ENCODE data around the gene GH1. TPM values are rescaled to one million over a fixed set of nuclear protein-coding genes. Genes with fewer than 3 reads are reported as not detected.

Gene GH1
- total and polyA plus RNA-seq, 8 donors = not detected

DNA sequence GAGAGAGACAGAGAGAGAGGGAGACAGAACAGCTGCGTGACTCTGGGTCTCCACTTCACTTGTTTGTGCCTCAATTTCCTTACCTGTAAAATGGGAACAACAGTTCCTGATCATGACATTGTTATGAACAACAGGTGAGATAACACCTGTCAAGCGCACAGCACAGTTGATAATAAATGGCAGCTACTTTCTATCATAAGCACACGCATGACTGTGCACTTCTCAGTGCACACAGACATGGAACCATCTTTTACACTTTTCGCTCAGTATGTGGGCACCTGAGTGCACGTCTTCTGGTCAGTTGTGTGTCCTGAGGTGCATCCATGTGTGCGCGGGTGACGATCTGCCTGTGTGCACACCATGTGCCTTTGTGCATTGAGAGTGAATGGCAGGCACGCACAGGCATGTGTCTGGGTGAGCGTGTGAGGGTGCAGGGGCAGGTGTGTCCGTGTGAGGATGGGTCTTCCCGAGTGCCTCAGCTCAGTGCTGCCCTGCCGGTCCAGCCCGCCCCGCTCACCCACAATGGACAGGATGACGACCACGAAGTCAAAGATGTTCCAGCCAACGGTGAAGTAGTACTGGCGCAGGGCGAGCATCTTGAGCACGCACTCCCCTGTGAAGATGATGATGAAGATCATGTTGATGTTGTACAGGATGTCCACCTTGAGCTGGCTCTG lies 23.8 kb upstream of the GH1 start:
- no peak for DNase-seq
- Histone ChIP-seq H3K27ac (no peak overlapping the region), H3K4me1 (peaks cover 0 to 16% (median 6%) of the 10 kb centered on the region in 4 donors), H3K9me3 (no peaks in the 10 kb centered on the region), H3K27me3 (peaks cover 0 to 7% (median 0%) of the 10 kb centered on the region in 3 donors), H3K4me3 (no peak overlapping the region), H3K36me3 (no peaks in the 10 kb centered on the region)
- no peak for TF ChIP-seq EP300 (IDR thresholded peaks at IDR 0.05)
- no peak for TF ChIP-seq POLR2A (IDR thresholded peaks at IDR 0.05)
- intact Hi-C loops (cut with DNase I; ENCODE audit: low total_unique reads) = no loop called here
- WGBS, 5 donors = 88 to 96% (median 92%) methylated on average over 18 to 21 of the region's 21 CpGs

DNA sequence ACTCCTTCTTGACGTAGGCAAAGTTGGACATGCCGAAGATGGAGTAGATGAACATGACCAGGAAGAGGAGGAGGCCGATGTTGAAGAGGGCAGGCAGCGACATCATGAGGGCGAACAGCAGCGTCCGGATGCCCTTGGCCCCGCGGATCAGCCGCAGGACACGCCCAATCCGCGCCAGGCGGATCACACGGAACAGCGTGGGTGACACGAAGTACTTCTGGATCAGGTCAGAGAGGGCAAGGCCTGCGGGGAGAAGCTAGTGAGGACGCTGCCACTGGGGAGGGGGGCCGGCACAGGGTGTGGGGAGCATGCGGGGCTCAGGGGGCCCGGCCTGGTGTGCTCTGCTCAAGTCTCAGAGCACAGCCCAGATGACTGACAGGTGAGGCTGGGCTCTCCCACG lies 23.1 kb upstream of the GH1 start:
- no peak for TF ChIP-seq POLR2AphosphoS5 (IDR thresholded peaks at IDR 0.05)
- TF ChIP-seq, protein P1, sequence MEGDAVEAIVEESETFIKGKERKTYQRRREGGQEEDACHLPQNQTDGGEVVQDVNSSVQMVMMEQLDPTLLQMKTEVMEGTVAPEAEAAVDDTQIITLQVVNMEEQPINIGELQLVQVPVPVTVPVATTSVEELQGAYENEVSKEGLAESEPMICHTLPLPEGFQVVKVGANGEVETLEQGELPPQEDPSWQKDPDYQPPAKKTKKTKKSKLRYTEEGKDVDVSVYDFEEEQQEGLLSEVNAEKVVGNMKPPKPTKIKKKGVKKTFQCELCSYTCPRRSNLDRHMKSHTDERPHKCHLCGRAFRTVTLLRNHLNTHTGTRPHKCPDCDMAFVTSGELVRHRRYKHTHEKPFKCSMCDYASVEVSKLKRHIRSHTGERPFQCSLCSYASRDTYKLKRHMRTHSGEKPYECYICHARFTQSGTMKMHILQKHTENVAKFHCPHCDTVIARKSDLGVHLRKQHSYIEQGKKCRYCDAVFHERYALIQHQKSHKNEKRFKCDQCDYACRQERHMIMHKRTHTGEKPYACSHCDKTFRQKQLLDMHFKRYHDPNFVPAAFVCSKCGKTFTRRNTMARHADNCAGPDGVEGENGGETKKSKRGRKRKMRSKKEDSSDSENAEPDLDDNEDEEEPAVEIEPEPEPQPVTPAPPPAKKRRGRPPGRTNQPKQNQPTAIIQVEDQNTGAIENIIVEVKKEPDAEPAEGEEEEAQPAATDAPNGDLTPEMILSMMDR (IDR thresholded peaks at IDR 0.05) = no peak
- TF ChIP-seq EP300 (IDR thresholded peaks at IDR 0.05) = no peak
- no peak for TF ChIP-seq POLR2A (IDR thresholded peaks at IDR 0.05)
- H3K4me3 ChIP-seq = no peak overlapping the region
- H3K36me3 ChIP-seq = no peaks in the 10 kb centered on the region
- no peaks in the 10 kb centered on the region for H3K27me3 ChIP-seq
- WGBS, 5 donors = 87 to 92% (median 89%) methylated on average over 16 to 23 of the region's 23 CpGs
- no peaks in the 10 kb centered on the region for H3K9me3 ChIP-seq
- H3K27ac ChIP-seq = no peak overlapping the region
- DNase-seq = no peak
- intact Hi-C loops (cut with DNase I; ENCODE audit: low total_unique reads) = no loop called here
- peaks cover 0 to 11% (median 5%) of the 10 kb centered on the region in 4 donors for H3K4me1 ChIP-seq

DNA sequence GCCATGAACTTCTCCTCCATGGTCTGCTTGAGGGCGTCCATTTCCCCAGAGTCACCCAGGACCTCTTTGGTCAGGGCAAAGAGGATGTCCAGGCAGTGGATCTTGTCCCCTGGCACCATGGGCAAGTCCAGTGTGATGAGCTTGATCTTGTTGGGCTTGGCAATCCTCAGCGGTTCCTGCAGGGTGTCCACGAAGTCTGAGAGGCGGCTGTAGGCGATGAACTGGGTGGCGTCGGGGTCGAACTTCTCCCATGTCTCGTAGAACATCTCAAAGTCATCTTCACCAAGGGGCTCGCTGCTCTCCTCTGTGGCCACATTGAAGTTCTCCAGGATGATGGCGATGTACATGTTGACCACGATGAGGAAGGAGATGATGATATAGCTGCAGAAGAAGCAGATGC lies 22.5 kb upstream of the GH1 start:
- Histone ChIP-seq H3K4me1 (peaks cover 0 to 5% (median 2%) of the 10 kb centered on the region in 4 donors), H3K36me3 (no peaks in the 10 kb centered on the region), H3K27ac (no peak overlapping the region), H3K27me3 (no peaks in the 10 kb centered on the region), H3K9me3 (no peaks in the 10 kb centered on the region), H3K4me3 (no peak overlapping the region)
- 92 to 96% (median 95%) methylated on average over 12 of the region's 12 CpGs for WGBS, 5 donors
- TF ChIP-seq POLR2A (IDR thresholded peaks at IDR 0.05) (no peak), EP300 (IDR thresholded peaks at IDR 0.05) (no peak), POLR2AphosphoS5 (IDR thresholded peaks at IDR 0.05) (no peak)
- TF ChIP-seq, protein P1 (IDR thresholded peaks at IDR 0.05) = no peak
- intact Hi-C loops (cut with DNase I; ENCODE audit: low total_unique reads) = no loop called here
- DNase-seq = no peak

DNA sequence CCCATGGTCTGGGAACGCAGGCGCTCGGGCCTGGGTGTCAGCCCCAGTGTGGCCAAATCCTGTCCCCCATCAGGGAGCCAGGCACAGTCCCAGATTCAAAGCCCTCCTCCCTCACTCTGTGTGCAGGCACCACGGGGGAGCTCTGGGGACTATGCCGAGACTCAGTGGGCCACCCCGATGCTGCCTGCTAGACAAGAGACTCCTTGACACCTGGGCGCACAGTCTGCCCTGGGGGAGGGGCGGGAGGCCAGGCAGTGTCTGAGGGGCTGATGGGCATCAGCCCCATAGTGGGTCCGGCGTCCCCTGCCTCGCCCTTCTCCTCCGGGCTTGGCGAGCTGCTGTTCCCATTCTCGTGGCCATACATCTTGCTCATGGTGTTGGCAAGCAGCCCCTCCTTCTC lies 21.9 kb upstream of the GH1 start:
- Histone ChIP-seq H3K4me1 (no peaks in the 10 kb centered on the region), H3K27ac (no peak overlapping the region), H3K36me3 (no peaks in the 10 kb centered on the region), H3K4me3 (no peak overlapping the region), H3K9me3 (no peaks in the 10 kb centered on the region), H3K27me3 (no peaks in the 10 kb centered on the region)
- intact Hi-C loops (cut with DNase I; ENCODE audit: low total_unique reads) = no loop called here
- WGBS, 5 donors = 92 to 97% (median 94%) methylated on average over 8 to 14 of the region's 14 CpGs
- DNase-seq = no peak
- no peak for TF ChIP-seq POLR2AphosphoS5 (IDR thresholded peaks at IDR 0.05)
- no peak for TF ChIP-seq EP300 (IDR thresholded peaks at IDR 0.05)
- TF ChIP-seq POLR2A (IDR thresholded peaks at IDR 0.05) = no peak

DNA sequence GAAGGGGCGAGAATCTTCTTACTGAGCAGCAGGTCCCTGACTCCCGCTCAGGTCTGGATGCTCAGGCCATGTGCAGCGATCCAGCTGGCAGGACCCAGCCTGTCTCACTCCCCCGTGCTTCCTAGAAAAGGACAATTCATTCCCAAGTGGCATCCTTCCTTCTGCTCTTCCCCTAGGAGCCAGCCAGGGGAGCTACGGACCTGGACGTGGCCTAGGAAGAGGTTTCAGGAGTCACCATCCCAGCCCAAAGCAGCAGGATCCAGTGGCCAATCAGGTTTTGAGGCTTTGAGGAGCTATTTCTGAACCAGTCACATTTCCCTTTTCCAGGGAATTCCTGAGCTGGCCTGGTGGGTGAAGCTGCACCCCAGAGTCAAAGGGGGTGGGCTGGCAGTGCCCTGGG lies 21.2 kb upstream of the GH1 start:
- H3K27me3 ChIP-seq = no peaks in the 10 kb centered on the region
- TF ChIP-seq POLR2A (IDR thresholded peaks at IDR 0.05) = no peak
- no peak for TF ChIP-seq EP300 (IDR thresholded peaks at IDR 0.05)
- no peak for TF ChIP-seq POLR2AphosphoS5 (IDR thresholded peaks at IDR 0.05)
- TF ChIP-seq, protein P1 (IDR thresholded peaks at IDR 0.05) = no peak
- intact Hi-C loops (cut with DNase I; ENCODE audit: low total_unique reads) = loop anchor here (10.0 kb wide), 1 partner anchor 85 kb away; the partner anchor contains the start of gene ICAM2
- WGBS, 5 donors = 73 to 81% (median 78%) methylated on average over 6 of the region's 6 CpGs
- H3K4me3 ChIP-seq = no peak overlapping the region
- no peaks in the 10 kb centered on the region for H3K4me1 ChIP-seq
- no peaks in the 10 kb centered on the region for H3K9me3 ChIP-seq
- no peak for DNase-seq
- H3K27ac ChIP-seq = no peak overlapping the region
- no peaks in the 10 kb centered on the region for H3K36me3 ChIP-seq
